Choroid plexus epithelial cell (primary cell): ENCODE data around the gene MAEA.

Experiments used
- DNase-seq: peaks from one replicate; pipeline ENCODE4 v3.0.0-alpha.2; 2010; ENCODE audit warnings: low read depth
- H3K4me3 ChIP-seq: 2 replicates; pipeline ENCODE4 v1.5.1; 2011; ENCODE audit warnings: low read depth, mild to moderate bottlenecking, control low read depth, low read length, moderate library complexity
- TF ChIP-seq, protein P1 (sequence below): conservative IDR thresholded peaks from 2 replicates; pipeline ENCODE4 v1.5.1; 2011; ENCODE audit warnings: low read depth, mild to moderate bottlenecking, control low read depth, inconsistent platforms, low read length, moderate library complexity

The MAEA gene

DNA sequence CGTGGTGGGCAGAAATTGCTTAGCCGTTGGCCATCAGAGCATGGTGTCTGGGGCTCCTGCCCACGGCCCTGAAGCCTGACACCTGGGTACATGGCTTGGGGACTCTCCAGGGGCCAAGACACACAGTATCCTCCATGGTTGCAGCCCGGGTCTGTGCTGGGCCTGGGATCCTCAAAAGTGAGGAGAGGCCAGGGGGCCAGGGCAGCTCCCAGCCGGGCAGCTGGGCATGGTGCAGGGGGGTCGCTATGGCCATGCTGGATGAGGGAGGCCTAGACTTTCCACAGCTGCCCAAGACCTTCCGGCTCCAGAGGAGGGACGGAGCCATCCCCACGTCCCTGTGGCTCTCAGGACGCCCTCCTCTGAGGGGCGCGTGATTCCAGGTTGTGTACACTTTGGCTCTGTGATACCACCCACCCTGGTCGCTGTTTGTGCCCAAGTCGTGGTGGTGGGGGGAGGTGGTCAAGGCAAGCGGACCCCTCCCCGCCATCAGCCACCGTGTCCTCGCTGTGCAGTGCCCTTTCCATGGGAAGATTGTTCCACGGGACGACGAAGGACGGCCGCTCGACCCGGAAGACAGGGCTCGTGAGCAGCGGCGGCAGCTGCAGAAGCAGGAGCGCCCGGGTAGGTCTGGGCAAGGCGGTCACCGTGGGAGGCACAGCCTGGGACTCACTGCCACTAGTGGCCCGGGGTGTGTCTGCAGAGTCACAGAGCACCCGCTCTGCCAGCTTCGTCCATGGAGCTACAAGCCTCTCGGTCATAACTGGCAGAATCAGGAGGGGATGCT is 90.9 kb downstream of the MAEA start:
- H3K4me3 ChIP-seq, result no peak overlapping the region
- DNase-seq, result no peak
- TF ChIP-seq, protein P1, sequence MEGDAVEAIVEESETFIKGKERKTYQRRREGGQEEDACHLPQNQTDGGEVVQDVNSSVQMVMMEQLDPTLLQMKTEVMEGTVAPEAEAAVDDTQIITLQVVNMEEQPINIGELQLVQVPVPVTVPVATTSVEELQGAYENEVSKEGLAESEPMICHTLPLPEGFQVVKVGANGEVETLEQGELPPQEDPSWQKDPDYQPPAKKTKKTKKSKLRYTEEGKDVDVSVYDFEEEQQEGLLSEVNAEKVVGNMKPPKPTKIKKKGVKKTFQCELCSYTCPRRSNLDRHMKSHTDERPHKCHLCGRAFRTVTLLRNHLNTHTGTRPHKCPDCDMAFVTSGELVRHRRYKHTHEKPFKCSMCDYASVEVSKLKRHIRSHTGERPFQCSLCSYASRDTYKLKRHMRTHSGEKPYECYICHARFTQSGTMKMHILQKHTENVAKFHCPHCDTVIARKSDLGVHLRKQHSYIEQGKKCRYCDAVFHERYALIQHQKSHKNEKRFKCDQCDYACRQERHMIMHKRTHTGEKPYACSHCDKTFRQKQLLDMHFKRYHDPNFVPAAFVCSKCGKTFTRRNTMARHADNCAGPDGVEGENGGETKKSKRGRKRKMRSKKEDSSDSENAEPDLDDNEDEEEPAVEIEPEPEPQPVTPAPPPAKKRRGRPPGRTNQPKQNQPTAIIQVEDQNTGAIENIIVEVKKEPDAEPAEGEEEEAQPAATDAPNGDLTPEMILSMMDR, result no peak

DNA sequence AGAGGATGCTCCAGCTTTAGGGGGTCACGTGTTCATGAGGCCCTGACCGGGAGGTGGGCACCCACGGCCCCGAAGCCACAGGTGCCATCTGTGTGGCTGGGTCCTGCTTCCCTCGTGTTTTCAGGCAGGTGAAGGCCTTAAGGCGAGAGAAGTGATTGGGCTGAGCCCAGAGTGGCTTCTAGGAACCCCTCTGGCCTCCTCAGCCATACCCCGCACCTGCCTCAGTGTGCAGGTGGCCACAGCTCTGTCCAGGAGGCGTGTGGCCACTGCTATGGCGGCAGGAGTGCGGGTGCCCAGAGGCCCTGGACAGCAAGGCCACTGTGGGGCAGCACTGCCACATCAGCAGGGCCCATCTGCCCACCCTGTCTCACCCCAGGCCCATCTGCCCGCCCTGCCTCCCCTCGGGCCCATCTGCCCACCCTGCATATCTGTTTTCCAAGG is 91.5 kb downstream of the MAEA start:
- TF ChIP-seq, protein P1, result no peak
- H3K4me3 ChIP-seq, result no peak overlapping the region
- no peak for DNase-seq

DNA sequence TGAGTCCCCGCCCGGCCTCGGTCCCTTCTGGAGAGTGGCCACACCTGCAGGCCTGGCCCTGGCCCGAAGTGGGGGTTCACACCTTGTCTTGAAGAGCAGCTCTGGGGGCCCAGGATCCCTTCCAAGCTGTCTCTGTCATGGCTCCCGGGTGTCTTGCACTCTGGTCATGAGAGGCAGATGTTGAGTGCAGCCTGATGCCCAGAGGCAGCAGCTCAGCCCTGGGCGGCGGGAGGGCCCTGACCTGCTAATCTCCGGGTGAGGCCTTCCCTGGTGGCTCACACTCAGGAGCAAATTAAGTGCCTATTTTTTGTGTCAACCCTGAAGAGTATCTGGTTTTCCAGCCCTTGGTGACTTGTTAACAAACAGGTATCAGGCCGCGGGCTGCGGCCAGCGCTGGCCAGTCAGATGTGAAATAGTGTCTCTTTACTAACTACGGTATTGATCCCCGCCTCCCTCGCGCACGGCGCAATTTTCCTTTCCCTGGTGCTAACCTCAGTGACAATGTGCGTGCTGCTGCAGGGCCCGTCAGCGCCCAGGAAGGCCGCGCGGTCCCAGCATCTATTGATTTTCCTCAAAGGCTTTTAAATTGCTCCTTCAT is 92.4 kb downstream of the MAEA start:
- no peak for DNase-seq
- TF ChIP-seq, protein P1, result no peak
- no peak overlapping the region for H3K4me3 ChIP-seq

DNA sequence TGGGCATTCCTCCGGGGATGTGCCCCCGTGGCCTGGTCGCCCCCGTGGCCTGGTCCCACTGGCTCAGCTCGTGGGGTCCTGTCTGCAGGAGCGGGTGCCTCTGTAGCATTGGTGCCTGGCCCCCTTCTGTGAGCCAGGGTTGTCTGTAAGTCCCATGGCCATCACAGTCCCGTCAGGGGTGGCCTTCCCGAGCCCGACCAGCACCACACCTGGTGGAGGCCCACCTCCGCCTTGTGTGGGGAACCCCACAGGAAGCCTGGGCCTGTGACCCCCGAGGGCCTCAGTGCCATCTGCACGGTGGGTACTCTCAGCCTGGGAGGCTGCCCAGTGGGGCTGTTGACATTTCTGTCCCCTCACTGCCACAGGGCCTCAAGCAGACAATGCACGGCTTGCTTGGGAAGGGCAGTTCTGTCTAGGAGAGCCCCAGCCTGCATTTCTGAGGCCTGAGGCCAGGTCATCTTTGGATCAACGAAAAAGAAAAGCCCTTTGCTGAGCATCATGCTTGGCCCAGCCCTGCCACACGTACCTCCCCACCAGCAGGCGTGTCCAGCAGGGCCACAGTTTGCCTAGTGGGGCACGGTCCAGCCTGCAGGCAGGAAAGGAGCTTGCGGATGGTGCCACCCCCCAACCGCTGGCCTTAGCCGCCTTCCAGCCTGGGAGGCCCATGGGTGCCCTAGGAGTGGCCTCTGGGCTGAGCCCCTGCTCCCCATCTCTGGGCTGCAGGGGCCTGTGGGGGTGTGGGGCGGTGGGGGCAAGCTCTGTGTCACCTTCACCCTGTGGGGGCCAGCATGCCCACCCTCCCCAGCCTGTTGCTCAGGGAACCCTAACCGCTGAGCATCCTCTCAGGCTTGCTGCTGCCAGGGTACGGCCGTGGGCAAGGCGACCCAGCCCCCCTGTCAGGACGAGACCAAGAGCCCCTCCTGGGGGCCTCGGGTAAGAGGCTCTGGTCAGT is 93.4 kb downstream of the MAEA start:
- TF ChIP-seq, protein P1, result no peak
- no peak for DNase-seq
- no peak overlapping the region for H3K4me3 ChIP-seq

DNA sequence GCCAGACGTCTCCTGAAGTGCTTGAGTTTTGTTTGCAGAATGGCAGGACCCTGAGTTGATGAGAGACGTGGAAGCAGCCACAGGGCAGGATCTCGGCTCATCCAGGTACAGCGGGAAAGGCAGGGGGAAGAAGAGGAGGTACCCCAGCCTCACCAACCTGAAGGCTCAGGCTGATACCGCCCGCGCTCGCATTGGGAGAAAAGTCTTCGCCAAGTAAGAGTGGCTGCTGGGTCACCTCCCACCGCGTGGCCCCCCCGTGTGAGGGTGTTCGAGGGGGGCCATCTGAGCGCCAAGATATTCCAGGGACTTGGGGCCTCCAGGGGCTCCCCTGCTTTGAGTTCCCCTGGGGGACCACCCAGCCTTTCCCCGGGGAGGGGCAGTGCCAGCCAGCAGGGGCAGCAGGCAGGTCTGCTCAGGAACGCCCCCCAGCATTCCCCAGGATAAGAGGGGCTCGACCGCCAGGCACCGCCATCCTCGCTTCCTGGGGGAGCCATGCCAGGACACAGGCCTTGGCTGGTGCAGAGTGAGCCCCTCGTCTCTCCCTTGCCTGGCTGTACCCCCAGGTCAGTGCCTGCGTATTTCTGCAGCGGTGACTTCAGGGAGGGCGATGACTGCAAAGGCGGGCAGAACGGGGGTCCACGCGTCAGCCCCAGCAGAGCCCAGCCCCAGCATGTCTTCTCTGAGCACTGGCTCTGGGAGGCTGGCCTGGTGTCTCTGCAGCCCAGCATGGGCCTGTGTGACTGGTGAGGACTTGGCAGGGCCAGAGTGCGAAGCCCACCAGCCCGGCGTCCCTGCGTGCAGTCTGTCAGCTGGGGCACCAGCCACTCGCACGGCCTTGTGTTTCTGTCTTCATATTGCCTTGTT is 94.3 kb downstream of the MAEA start:
- no peak for DNase-seq

More for the DNA sequence above, 94.3 kb downstream of the MAEA start:
- no peak overlapping the region for H3K4me3 ChIP-seq
- TF ChIP-seq, protein P1, result no peak
